Parathyroid adenoma (tissue), 2 donors: ENCODE results near the gene FRS3.

ENCODE experiments used
- H2AFZ ChIP-seq: fragments of 300-600 bp; sonication (generic); one replicate; pipeline ENCODE4 v1.7.0; 2017; ENCODE audit warnings: antibody characterized with exemption, mild to moderate bottlenecking
- H3K27ac ChIP-seq: fragments of 300-600 bp; sonication (generic); one replicate; pipeline ENCODE4 v1.7.0; 2017
- H3K27me3 ChIP-seq: fragments of 300-600 bp; sonication (generic); one replicate; pipeline ENCODE4 v1.7.0; 2017; ENCODE audit warnings: low read length; ENCODE audit not compliant: control insufficient read depth, insufficient read depth
- H3K36me3 ChIP-seq: fragments of 300-600 bp; sonication (generic); one replicate; pipeline ENCODE4 v1.7.0; 2017; ENCODE audit warnings: low read length; ENCODE audit not compliant: control insufficient read depth, insufficient read depth
- H3K4me1 ChIP-seq: fragments of 300-600 bp; sonication (generic); one replicate; pipeline ENCODE4 v1.7.0; 2017; ENCODE audit warnings: control low read depth
- H3K4me2 ChIP-seq: fragments of 300-600 bp; sonication (generic); one replicate; pipeline ENCODE4 v1.7.0; 2017; ENCODE audit warnings: low read length
- H3K4me3 ChIP-seq: fragments of 300-600 bp; sonication (generic); one replicate; pipeline ENCODE4 v1.7.0; 2017; ENCODE audit warnings: low read depth, low read length
- H3K79me2 ChIP-seq: fragments of 300-600 bp; sonication (generic); one replicate; pipeline ENCODE4 v1.7.0; 2017; ENCODE audit warnings: control low read depth
- H3K9ac ChIP-seq: fragments of 300-600 bp; sonication (generic); one replicate; pipeline ENCODE4 v1.7.0; 2017; ENCODE audit warnings: mild to moderate bottlenecking
- H3K9me3 ChIP-seq: fragments of 300-600 bp; sonication (generic); one replicate; pipeline ENCODE4 v1.7.0; 2017; ENCODE audit warnings: low read length; ENCODE audit not compliant: control insufficient read depth
- CTCF ChIP-seq: fragments of 300-600 bp; sonication (generic); IDR thresholded peaks from one replicate; pipeline ENCODE4 v1.7.0; 2017; ENCODE audit warnings: antibody characterized with exemption, mild to moderate bottlenecking
- donor health status: primary hyperparathyroidism.

The FRS3 gene

GRCh38 chr6:41723530-41724227 lies 56.0 kb downstream of the FRS3 start:
- Histone ChIP-seq H3K27me3 (no peaks in the 10 kb centered on the region), H3K36me3 (no peaks in the 10 kb centered on the region), H3K79me2 (peaks cover 83% of the 10 kb centered on the region), H3K4me3 (no peak overlapping the region), H3K9ac (no peak overlapping the region), H2AFZ (no peak overlapping the region), H3K27ac (no peak overlapping the region), H3K4me1 (peaks cover 13% of the 10 kb centered on the region), H3K4me2 (peak overlapping the region; percentile 4), H3K9me3 (no peaks in the 10 kb centered on the region)
- no peak for TF ChIP-seq CTCF

GRCh38 chr6:41722969-41723529 lies 56.7 kb downstream of the FRS3 start:
- no peak overlapping the region for H3K9ac ChIP-seq
- H2AFZ ChIP-seq = no peak overlapping the region
- H3K36me3 ChIP-seq = no peaks in the 10 kb centered on the region
- no peaks in the 10 kb centered on the region for H3K9me3 ChIP-seq
- no peaks in the 10 kb centered on the region for H3K27me3 ChIP-seq
- no peak for TF ChIP-seq CTCF
- peaks cover 77% of the 10 kb centered on the region for H3K79me2 ChIP-seq
- H3K4me2 ChIP-seq = no peak overlapping the region
- H3K4me1 ChIP-seq = peaks cover 13% of the 10 kb centered on the region
- H3K4me3 ChIP-seq = no peak overlapping the region
- H3K27ac ChIP-seq = no peak overlapping the region

- Histone ChIP-seq H2AFZ (no peak overlapping the region), H3K4me3 (no peak overlapping the region), H3K4me1 (peaks cover 26% of the 10 kb centered on the region), H3K36me3 (no peaks in the 10 kb centered on the region), H3K9me3 (no peaks in the 10 kb centered on the region), H3K27me3 (no peaks in the 10 kb centered on the region), H3K27ac (no peak overlapping the region), H3K79me2 (peaks cover 76% of the 10 kb centered on the region), H3K4me2 (no peak overlapping the region), H3K9ac (no peak overlapping the region)
- no peak for TF ChIP-seq CTCF
Measured at GRCh38 chr6:41721414-41721813, 58.3 kb downstream of the FRS3 start.

- no peak for TF ChIP-seq CTCF
- no peak overlapping the region for H3K27ac ChIP-seq
- H3K79me2 ChIP-seq = peaks cover 75% of the 10 kb centered on the region
- peaks cover 28% of the 10 kb centered on the region for H3K4me1 ChIP-seq
- no peak overlapping the region for H2AFZ ChIP-seq
- no peak overlapping the region for H3K4me3 ChIP-seq
- H3K9ac ChIP-seq = no peak overlapping the region
- no peaks in the 10 kb centered on the region for H3K9me3 ChIP-seq
- H3K36me3 ChIP-seq = no peaks in the 10 kb centered on the region
- H3K4me2 ChIP-seq = no peak overlapping the region
- no peaks in the 10 kb centered on the region for H3K27me3 ChIP-seq
Measured at GRCh38 chr6:41720783-41721182, 58.9 kb downstream of the FRS3 start.

- H3K9ac ChIP-seq = no peak overlapping the region
- no peak overlapping the region for H3K27ac ChIP-seq
- peaks cover 26% of the 10 kb centered on the region for H3K4me1 ChIP-seq
Measured at GRCh38 chr6:41720262-41720620, 59.5 kb downstream of the FRS3 start.

More at GRCh38 chr6:41720262-41720620, 59.5 kb downstream of the FRS3 start:
- Histone ChIP-seq H3K4me3 (no peak overlapping the region), H3K27me3 (no peaks in the 10 kb centered on the region), H3K4me2 (no peak overlapping the region), H2AFZ (no peak overlapping the region), H3K9me3 (no peaks in the 10 kb centered on the region), H3K79me2 (peaks cover 71% of the 10 kb centered on the region), H3K36me3 (no peaks in the 10 kb centered on the region)
- no peak for TF ChIP-seq CTCF
